ENCODE results near the gene HOXA5. TPM values are rescaled to one million over a fixed set of nuclear protein-coding genes. Genes with fewer than 3 reads are reported as not detected.
A peak's percentile ranks its signal among the peaks of the same experiment; 100 is the strongest.

Gene HOXA5
- polyA plus RNA-seq, 3 donors, result 3.1 to 29.6 (median 11.8) TPM

GRCh38 chr7:27107391-27108381 is 35.8 kb downstream of the HOXA5 start:
- H3K27ac ChIP-seq (ENCODE audit: low read depth, low read length), result peak overlapping the region; percentile 77
- 26 to 48% (median 43%) methylated on average over 47 of the region's 47 CpGs for WGBS, 3 donors

GRCh38 chr7:27106901-27107240 is 36.6 kb downstream of the HOXA5 start:
- WGBS, 3 donors, result 21 to 53% (median 36%) methylated on average over 14 of the region's 14 CpGs
- H3K27ac ChIP-seq (ENCODE audit: low read depth, low read length), result peak overlapping the region; percentile 86

- 20 to 44% (median 43%) methylated on average over 44 of the region's 44 CpGs for WGBS, 3 donors
Observed at GRCh38 chr7:27106181-27106900, 37.1 kb downstream of the HOXA5 start.

GRCh38 chr7:27105301-27106031 is 38.0 kb downstream of the HOXA5 start:
- no peak overlapping the region for H3K27ac ChIP-seq (ENCODE audit: low read depth, low read length)
- WGBS, 3 donors, result 45 to 78% (median 70%) methylated on average over 13 of the region's 13 CpGs

More at GRCh38 chr7:27106181-27106900, 37.1 kb downstream of the HOXA5 start:
- peak overlapping the region; percentile 86 for H3K27ac ChIP-seq (ENCODE audit: low read depth, low read length)

- 27 to 54% (median 47%) methylated on average over 13 of the region's 13 CpGs for WGBS, 3 donors
- H3K27ac ChIP-seq (ENCODE audit: low read depth, low read length), result peak overlapping the region; percentile 85
Observed at GRCh38 chr7:27104341-27105058, 39.0 kb downstream of the HOXA5 start.

- H3K27ac ChIP-seq (ENCODE audit: low read depth, low read length), result peak overlapping the region; percentile 85
- 7 to 28% (median 19%) methylated on average over 35 of the region's 35 CpGs for WGBS, 3 donors
Observed at GRCh38 chr7:27103489-27104226, 39.8 kb downstream of the HOXA5 start.

- WGBS, 3 donors, result 5 to 12% (median 5%) methylated on average over 29 of the region's 29 CpGs
- H3K27ac ChIP-seq (ENCODE audit: low read depth, low read length), result peak within 1 kb of the TSS; percentile 85
Observed at GRCh38 chr7:27102581-27103442, 40.7 kb downstream of the HOXA5 start, which contains the start of gene HOXA2. Gene HOXA2 (minus strand): TSS chr7:27102683. CDS start chr7:27102500, 183 bp downstream.

GRCh38 chr7:27101957-27102580 is 41.4 kb downstream of the HOXA5 start:
- H3K27ac ChIP-seq (ENCODE audit: low read depth, low read length), result no peak overlapping the region

GRCh38 chr7:27101171-27101956 is 42.1 kb downstream of the HOXA5 start:
- WGBS, 3 donors, result 15 to 43% (median 31%) methylated on average over 25 of the region's 25 CpGs
- H3K27ac ChIP-seq (ENCODE audit: low read depth, low read length), result no peak overlapping the region

More at GRCh38 chr7:27101957-27102580, 41.4 kb downstream of the HOXA5 start:
- WGBS, 3 donors, result 4 to 6% (median 4%) methylated on average over 33 to 39 of the region's 39 CpGs

- WGBS, 3 donors, result 25 to 51% (median 48%) methylated on average over 8 of the region's 8 CpGs
- no peak overlapping the region for H3K27ac ChIP-seq (ENCODE audit: low read depth, low read length)
Observed at GRCh38 chr7:27100694-27101170, 42.7 kb downstream of the HOXA5 start.

- 25 to 81% (median 65%) methylated on average over 8 of the region's 8 CpGs for WGBS, 3 donors
- H3K27ac ChIP-seq (ENCODE audit: low read depth, low read length), result no peak overlapping the region
Observed at GRCh38 chr7:27099453-27100370, 43.8 kb downstream of the HOXA5 start.

GRCh38 chr7:27098578-27099451 is 44.7 kb downstream of the HOXA5 start:
- H3K27ac ChIP-seq (ENCODE audit: low read depth, low read length), result peak overlapping the region; percentile 36
- 8 to 23% (median 17%) methylated on average over 38 of the region's 38 CpGs for WGBS, 3 donors

Data from adipose tissue (tissue), 3 donors.